NCI-H187 (cell line): ENCODE measurements around the gene FAM217B.

Experiments used
- DNase-seq, 2 experiments: peaks; one replicate each; lab custom pipeline; 2025; lab: John Stamatoyannopoulos, UW

FAM217B gene, protein sequence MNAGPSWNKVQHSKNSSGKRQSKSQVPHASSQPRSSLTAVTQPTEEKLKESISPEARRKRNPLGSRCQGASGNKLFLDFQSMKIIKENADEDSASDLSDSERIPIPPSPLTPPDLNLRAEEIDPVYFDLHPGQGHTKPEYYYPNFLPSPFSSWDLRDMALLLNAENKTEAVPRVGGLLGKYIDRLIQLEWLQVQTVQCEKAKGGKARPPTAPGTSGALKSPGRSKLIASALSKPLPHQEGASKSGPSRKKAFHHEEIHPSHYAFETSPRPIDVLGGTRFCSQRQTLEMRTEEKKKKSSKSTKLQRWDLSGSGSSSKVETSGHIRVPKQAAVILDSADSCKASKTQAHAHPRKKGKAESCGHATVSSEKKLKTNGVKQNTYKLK

DNA sequence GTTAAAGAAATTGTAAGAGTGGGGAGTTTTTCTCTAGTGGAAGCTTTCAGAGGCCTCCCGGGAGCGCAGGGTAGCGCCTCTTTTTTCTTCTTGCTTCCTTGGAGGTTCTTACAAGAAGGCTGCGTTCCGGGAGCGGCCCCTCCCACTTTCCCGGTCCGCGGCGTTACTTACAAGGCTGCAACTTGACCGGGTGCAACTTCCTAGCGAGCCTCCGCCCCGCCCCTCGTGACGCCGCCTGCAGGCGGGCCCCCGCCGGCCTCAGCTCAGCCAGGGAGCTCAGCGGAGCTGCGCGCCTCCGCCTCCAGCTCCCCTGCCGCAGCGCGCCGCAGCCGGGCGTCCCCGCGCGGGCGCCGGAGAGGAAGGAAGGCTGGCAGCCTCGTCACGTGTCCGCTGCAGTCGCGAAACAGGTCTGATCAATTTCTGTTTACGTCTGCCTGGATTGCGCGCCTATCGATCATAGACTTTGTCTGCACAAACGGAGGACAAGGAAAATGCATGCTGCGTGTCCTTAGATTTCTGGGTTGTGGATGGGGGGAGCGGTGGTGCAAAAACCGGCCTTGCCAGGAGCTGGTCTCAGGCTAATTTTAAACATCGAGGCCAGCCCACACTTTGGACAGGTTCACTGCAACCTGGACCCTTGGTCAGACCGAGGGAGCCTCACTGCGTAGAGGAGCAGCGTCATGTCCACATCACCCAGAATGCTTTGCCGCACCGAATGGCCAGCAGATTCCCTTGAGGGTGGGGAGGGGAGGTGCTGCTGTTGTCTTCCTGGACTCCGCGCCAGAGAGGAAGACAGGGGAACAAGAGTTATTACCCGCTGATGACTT is at the start of gene FAM217B, which contains the start of gene PPP1R3D:
Gene FAM217B (plus strand): TSS at position 261 of the 827 bp plus-strand sequence. CDS start 3,555 bp downstream, outside the sequence.
Gene PPP1R3D (minus strand): TSS at position 177 of the 827 bp plus-strand sequence. CDS start 374 bp downstream, outside the sequence.
- peak; percentile 67 to 77 for DNase-seq

DNA sequence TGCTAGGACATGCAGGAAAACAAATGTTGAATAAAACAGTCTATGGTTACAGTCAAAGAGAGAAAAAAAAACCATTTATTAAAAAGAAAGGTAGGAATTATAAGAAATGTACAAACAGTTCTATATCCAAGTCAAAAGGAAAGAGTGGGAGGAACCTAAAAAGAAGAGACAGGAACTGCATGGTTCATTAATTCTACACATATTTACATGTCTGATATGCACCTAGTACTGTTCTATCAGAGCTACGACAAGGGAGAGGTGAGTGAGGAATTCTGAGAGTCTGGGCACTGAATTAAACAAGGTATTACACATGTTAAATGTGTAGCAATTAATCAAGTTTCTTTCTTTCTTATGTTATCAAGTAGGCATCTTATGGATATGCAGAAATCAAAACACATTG is 48.6 kb upstream of the FAM217B start:
- DNase-seq, result no peak

DNA sequence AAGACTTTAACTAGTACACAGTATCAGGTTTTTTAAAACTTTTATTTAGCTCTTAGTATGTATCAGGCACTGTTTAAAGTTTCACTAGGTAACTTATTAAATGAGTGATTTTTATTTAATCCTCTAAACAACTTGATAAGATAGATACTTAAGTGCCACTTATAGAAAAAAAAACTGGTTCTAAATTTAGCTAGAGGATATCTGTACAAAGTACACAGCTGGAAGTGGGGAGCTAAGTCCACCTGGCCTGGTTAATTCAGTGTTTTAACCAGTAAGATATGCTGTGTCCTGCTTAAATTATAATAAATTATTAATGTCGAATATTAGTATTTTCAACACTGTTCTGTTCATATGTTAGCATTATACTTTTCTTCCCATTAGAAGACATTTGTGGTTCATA is 44.3 kb upstream of the FAM217B start:
- DNase-seq, result no peak

DNA sequence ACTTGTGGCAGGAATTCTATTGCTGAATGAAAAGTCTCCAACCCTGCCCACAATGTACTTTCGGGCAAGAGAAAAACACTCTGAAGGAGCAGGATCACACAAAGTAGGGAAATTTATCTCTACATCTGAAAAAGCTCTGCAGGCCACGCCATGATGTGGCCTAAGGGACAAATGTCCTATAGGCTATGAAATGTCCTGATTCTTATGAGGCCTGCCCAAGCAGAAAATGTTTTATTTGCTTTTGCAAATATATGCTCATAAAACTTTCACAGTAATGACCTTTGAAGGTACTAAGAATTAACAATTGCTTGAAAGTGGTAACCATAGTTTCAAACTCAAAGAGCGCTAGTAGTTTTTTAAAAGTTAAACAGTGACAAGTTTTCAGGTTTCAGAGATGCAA is 37.7 kb upstream of the FAM217B start:
- DNase-seq, result no peak

DNA sequence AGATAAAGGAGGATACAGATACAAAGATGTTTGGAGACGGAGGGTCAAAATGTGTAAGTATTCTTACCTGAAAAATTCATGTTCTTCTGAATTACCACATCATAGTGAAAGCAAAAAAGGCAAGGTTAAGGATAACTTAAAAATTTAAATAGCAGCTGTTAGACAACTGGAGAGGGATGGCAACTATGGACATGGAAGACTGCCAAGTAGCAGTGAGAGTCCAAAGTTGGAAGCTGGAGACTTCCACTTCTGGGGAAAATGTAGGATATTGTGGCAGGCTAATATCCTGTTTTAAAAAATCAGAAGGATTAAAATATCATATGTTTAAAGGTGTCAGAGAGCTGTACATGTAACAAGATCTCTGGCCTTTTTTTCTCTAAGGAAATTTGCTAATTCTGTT is 36.6 kb upstream of the FAM217B start:
- DNase-seq, result no peak

DNA sequence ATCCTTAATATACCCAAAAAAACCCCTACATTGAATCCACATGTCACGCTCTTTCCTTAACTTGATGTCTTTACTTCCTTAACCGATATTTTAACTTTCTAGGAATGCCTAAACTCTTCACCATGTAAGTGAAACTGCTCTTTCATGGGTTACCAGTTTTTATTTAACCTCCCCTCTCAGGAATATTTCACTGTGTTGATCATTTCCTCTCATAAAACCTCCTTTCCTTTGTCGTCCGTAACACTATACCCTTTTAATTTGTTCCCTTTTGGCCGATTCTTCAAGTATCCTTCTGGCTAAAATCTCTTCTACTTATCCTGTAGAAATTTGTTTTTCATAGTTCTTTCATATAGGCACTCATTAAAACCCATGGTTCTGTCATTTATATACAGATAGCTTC is 31.3 kb upstream of the FAM217B start:
- DNase-seq, result no peak

DNA sequence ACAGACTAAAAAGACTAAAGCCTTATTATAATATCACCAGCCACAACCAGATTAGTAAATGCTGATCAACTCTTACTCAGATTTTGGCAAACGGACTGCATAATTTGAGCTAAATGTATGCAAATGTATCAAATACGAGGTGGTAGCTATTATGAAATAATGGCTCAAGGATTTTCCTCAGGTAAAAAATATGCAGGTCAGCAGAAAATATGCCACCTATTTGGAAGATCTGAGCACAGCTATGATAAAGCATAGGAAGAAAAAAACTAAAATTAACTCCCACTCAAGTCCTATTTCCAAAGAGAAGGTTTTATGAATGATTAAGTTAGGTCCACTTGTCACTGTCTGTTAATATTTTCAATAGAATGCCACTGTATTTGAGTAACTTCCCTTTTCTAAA is 29.1 kb upstream of the FAM217B start:
- DNase-seq, result no peak

DNA sequence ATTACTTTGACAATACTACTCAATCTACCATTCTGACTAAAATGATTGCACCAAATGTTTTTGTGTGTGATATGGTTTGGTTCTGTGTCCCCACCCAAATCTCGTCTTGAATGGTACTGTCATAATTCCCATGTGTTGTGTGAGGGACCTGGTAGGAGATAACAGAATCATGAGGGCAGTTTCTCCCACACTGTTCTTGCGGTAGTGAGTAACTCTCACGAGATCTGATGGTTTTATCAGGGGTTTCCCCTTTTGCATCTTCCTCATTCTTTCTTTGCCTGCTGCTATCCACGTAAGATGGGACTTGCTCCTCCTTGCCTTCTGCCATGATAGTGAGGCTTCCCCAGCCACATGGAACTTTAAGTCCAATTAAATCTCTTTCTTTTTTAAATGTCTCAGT is 27.6 kb upstream of the FAM217B start:
- no peak for DNase-seq

DNA sequence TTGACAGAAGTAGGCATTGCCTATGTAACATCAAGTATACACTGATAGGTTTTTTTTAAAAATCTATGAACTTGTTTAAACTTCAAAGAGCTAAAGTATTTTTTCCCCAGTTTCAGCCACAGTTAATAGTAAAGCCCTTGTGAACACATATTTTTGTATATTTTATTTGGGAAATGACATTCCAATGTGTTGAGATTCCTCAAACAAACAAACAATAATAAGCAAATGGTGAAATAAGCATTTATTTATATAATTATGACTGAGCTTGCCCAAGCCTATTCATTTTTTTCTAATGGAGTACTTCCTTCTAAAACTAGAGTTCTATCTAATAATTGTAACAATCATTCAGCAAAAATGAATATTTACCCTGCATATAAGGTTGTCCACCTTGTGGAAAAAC is 19.2 kb upstream of the FAM217B start:
- DNase-seq, result no peak

DNA sequence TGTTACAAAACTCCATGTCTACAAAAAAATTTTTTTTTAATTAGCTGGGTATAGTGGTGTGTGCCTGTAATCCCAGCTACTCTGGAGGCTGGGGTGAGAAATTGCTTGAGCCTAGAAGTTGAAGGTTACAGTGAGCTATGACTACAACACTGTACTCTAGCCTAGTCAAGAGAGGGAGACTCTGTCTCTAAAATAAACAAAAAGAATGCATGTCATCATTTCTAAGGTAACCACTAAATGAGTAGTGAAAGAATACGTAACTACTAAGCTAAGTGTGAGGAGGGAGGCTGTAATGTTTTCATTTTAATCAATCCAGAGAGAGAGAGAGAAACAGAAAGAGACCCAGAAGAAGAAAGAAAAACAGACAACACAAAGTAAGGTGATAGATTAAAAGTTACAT is 16.7 kb upstream of the FAM217B start:
- DNase-seq, result no peak

DNA sequence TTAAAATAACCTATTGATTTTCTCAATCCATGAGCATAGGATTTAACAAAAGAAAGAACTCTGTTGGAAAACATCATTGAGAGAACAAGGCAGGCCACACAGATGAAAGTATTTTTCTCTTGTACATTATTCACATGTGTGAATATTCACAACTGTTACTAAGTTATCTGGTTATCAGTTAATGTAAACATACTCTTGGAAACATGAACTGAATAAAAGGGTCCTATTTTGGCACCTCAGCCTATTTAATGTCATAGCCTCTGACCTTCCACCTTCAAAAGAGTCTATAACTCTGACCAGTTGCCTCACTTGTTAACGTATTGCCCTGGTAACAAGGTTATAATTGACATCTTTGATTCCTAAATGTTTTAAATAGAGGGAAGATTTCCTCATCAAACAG is 14.8 kb upstream of the FAM217B start:
- DNase-seq, result no peak

DNA sequence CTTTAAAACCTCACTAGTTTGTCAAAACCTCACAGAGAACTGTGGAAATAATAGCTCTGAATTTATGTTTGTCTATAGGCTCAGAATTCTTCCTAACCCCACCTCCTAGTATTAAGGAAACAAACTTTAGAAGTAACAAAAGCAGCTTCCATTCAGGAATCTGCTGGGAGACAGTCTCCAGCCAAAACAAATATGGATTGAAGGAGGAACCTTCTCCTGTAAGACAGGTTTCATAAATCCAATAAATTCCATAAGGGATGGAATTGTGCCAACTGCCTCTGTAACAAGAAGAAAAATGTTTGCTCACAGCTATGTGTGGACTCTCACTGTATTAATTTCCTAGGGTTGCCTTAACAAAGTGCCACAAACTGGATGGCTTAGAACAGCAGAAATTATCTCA is 14.3 kb upstream of the FAM217B start:
- DNase-seq, result no peak

DNA sequence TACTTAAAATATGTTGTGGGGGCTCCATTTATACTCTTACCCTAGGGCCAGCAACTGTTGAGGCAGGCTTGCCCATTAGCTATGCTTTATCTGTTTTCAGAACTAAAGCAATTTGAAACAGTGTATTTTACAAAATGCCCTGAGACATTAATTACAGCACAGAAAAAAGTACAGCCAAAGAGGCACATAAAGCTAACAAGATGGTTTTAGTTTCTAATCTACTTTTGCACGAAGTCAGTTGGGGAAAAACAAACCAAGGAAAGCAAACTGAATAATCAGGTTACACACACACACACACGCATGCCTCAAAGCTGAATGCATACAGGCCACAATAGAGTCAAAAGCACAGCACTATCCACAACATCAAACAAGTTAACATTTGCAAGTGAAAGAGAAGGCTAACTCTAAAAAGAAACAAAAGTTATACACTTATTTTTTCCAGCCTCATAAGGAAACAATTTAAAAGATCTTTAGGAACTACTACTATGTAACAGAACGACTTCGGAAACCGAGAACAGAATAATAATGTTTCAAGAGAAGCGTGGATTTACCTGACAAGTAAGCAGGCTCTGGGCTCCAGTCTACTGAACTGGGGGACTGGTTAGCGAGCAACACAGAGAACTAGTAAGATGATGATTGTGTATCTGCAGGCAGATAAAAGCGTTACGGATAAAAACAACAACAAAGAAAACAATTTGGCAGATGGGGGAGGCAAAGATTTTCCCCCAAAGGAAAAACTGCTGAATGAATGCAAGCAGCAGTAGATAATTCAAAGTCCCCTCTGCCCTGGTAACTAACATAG is 8.5 kb upstream of the FAM217B start:
- no peak for DNase-seq

DNA sequence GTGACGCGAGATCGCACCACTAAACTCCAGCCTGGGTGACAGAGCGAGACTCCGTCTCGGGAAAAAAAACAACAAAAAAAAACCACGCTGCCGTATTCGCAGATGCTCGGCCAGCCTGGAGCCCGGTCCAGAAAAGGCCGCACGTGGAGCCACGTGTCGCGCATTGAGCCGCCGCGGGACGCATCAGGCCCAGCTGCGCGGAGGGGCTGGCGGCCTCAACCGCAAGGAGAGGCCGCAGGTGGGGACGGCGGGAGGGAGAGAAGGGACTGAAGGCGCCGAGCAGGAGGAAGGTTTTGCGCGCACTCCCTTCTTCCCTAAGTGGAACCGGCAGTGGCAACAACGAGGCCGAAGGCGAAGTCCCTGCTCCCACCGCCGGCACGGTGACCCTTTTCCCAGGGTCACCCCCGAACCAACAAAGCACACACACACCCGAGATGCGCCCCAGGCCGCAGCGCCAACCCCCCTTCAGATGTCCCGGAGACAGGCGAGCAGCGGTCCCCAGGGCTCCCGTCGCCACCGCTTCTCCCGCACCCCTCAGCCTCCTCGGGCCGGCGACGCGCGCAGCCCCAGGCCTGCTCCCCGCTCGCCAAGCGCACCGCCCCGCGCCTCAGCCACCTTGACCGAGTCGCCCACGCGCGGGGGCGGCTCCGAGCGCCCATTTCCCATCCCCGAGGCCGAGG is 7.4 kb upstream of the FAM217B start:
- DNase-seq, result no peak

DNA sequence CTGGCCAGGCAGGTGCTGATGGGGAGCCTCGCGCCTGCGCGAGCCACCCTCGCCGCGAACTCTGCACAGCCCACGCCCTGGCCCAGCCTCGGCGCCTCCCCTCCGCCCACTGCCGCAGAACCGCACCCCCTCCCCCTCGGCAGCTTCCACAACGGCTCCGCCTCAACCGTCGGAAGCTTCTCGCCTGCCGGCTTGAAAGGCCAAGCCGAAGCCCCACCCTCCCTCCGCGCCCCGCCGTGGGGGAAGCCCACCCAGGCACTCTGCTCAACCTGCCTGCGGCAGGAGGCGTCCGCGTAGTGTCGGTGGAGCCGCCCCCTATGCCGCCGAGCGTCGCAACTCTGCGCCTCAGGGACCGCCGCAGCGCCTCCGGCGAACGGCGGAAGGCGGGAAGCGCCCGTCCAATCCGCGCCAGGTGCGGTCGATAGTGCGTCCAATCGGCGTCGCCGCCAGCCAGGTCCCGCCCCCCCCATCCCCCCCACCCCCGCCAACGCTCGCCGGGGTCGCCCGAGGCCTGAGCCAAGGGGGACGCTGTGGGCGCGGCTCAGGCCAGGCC is 6.8 kb upstream of the FAM217B start, which contains the start of gene SYCP2:
Gene SYCP2 (minus strand): TSS at position 342 of the 553 bp plus-strand sequence. CDS start 11,224 bp downstream, outside the sequence.
- DNase-seq, result no peak

DNA sequence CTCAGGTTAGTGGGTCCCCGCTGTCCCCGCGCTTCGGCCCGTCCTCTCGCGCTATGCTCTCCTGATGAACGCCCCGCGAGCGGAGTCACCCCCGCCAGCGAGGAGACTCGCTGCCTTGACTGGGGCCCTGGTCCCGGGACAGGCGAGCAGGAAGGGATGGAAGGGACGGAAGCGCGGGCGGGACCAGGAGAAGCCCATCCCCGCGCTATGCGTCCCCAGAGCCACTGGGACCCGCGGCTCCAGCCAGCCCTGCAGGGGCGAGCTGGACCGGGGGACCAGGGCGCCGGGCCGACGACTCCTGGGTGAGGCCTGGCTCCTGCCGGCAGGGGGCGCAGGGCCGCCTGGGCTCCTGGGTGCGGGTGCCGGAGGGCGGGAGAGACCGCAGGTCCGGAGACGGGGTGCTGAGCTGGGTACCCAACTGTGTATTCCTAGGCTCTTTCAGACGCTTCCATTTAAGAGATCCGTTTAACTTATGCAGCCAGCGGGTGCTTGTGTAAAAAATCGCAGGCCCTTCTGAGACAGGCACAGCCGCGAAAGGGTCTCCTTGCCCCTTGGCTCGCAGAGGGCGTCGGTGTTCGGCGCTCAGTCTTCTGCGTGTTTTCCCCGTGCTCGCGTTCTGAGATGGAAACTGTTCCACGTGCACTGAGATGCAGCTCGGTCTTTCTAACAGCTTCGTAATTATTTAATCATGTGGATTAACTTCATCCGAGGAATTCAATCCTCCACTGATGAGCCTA is 6.2 kb upstream of the FAM217B start:
- peak; percentile 29 to 52 for DNase-seq

DNA sequence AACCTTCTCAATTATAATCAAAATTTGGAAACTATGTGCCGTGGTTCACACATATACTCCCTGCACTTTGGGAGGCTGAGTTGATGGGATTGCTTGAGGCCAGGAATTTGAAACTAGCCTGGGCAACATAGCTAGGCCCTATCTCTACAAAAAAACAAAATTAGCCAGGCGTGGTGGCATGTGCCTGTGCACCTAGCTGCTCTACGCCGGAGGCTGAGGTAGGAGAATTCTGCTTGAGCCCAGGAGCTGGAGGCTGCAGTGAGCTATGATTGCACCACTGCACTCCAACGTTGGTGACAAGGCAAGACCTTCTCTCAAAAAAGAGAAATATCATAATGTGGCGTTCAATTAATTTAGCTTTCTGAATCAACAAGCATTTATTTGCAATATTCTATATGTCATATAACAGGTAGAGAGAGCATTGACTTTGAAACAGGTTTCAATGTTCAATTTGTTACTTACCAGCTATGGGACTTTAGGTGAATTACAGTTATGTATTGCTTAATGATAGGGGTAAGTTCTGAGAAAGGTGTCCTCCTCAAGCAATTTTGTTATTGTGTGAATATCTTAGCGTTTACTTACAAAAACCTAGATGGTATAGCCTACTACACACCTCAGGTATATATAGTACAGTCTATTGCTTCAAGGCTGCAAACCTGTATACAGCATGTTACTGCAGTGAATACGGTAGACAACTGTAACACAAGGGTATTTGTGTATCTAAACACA is 4.6 kb upstream of the FAM217B start:
- DNase-seq, result no peak

DNA sequence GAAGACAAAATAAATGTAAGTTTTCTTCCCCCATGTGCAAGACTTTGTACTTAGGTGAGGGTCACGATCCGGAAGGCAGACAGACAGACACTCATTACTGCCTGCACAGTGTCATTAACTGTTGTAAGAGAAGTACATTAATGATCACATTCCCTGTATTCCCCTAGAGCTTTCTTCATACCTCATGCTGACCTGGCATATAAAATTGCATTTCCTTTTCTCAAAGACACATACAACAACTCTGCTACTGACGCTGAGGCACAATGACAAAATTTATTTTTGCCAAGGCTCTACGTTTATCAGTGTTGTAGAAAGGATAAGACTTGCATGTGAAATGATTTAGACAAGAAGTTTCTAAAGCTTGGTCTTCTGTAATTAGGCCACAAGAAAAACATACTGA is 3.8 kb upstream of the FAM217B start:
- no peak for DNase-seq

DNA sequence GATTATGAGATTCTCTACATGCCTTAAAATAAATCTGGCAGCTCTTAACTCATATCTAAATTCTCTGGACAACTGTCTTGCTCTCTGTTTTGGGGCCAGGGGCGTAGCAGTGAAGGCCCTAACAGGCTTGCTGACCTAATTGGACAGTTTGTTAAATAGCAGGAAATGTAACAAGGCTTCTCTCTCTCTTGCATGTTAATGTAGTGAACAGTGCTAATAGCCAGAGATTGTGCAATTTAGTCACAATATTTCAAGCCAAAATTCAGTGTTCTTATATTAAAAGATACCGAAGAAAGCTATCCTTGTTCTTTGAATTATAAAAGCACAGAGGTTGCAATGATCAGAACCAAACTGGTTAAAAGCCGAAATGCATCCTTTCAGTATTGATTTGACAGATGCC is 3.0 kb upstream of the FAM217B start:
- DNase-seq, result no peak

DNA sequence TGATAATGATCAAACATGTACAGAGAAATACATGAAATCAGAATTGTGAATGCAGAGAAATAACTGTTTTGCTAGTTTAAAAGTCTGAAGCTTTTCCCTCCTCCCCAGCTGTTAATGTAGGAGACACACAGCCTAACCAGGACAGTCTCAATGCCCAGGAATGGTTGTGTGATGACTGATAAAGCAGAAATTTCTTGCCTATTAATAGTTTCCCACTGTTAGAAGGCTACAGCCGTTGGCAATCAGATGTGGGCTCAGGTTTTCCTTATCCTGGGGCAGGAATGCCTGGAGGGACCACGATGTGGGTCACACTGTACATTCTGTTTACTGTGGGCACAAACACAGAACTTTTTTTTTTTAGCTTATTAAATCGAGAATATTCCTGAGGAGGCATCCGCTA is 2.0 kb upstream of the FAM217B start:
- DNase-seq, result no peak
